ENCODE measurements around the gene LRRC75A.

DNA sequence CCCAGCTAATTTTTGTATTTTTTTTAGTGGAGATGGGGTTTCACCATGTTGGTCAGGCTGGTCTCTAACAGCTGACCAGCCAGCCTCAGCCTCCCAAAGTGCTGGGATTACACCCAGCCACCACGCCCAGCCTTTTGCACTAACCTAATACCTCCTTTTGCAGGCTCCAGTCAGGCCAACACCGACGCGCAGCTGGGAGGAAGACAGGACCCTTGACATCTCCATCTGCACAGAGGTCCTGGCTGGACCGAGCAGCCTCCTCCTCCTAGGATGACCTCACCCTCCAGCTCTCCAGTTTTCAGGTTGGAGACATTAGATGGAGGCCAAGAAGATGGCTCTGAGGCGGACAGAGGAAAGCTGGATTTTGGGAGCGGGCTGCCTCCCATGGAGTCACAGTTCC is 74.6 kb downstream of the LRRC75A start:
- TF ChIP-seq, protein P1, sequence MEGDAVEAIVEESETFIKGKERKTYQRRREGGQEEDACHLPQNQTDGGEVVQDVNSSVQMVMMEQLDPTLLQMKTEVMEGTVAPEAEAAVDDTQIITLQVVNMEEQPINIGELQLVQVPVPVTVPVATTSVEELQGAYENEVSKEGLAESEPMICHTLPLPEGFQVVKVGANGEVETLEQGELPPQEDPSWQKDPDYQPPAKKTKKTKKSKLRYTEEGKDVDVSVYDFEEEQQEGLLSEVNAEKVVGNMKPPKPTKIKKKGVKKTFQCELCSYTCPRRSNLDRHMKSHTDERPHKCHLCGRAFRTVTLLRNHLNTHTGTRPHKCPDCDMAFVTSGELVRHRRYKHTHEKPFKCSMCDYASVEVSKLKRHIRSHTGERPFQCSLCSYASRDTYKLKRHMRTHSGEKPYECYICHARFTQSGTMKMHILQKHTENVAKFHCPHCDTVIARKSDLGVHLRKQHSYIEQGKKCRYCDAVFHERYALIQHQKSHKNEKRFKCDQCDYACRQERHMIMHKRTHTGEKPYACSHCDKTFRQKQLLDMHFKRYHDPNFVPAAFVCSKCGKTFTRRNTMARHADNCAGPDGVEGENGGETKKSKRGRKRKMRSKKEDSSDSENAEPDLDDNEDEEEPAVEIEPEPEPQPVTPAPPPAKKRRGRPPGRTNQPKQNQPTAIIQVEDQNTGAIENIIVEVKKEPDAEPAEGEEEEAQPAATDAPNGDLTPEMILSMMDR (IDR thresholded peaks at IDR 0.05; ENCODE audit: borderline replicate concordance, extremely low read depth, low read length, poor library complexity, severe bottlenecking), result no peak
- no peak for TF ChIP-seq EZH2 (IDR thresholded peaks at IDR 0.05; ENCODE audit: borderline replicate concordance, low read depth, low read length, severe bottlenecking)
